ENCODE measurements around the gene PTGIR.

PTGIR gene

GRCh38 chr19:46601318-46602224 lies 23.3 kb downstream of the PTGIR start, which contains the start of gene CALM3:
Gene CALM3 (plus strand): TSS chr19:46601330. CDS start chr19:46601435, 105 bp downstream.
- DNase-seq (ENCODE audit: low read depth in 3 of 3) = no peak

- peak; percentile 93 to 97 (median 96) for DNase-seq (ENCODE audit: low read depth in 3 of 3)
These were observed 24.2 kb downstream of the PTGIR start for GRCh38 chr19:46600384-46601317.

- no peak for DNase-seq (ENCODE audit: low read depth in 3 of 3)
These were observed 25.0 kb downstream of the PTGIR start for GRCh38 chr19:46599716-46600373.

- DNase-seq (ENCODE audit: low read depth in 3 of 3) = no peak
These were observed 26.4 kb downstream of the PTGIR start for GRCh38 chr19:46598372-46598917.

GRCh38 chr19:46596008-46596407 lies 28.9 kb downstream of the PTGIR start:
- DNase-seq (ENCODE audit: low read depth in 3 of 3) = no peak

GRCh38 chr19:46591870-46592269 lies 33.0 kb downstream of the PTGIR start:
- DNase-seq (ENCODE audit: low read depth in 3 of 3) = no peak

- DNase-seq (ENCODE audit: low read depth in 3 of 3) = no peak
These were observed 33.6 kb downstream of the PTGIR start for GRCh38 chr19:46591254-46591653.

GRCh38 chr19:46587861-46588260 lies 37.0 kb downstream of the PTGIR start:
- DNase-seq (ENCODE audit: low read depth in 3 of 3) = no peak

- no peak for DNase-seq (ENCODE audit: low read depth in 3 of 3)
These were observed 38.6 kb downstream of the PTGIR start for GRCh38 chr19:46586294-46586693.

GRCh38 chr19:46585539-46585938 lies 39.4 kb downstream of the PTGIR start:
- DNase-seq (ENCODE audit: low read depth in 3 of 3) = no peak

GRCh38 chr19:46580247-46580646 lies 44.6 kb downstream of the PTGIR start:
- DNase-seq (ENCODE audit: low read depth in 3 of 3) = no peak

- peak; percentile 6 to 43 (median 22) for DNase-seq (ENCODE audit: low read depth in 3 of 3)
These were observed 45.5 kb downstream of the PTGIR start for GRCh38 chr19:46579361-46579879.

- DNase-seq (ENCODE audit: low read depth in 3 of 3) = no peak
These were observed 46.4 kb downstream of the PTGIR start for GRCh38 chr19:46578450-46578849.

GRCh38 chr19:46574533-46574932 lies 50.4 kb downstream of the PTGIR start:
- peak; percentile 13 to 51 (median 28) for DNase-seq (ENCODE audit: low read depth in 3 of 3)

GRCh38 chr19:46573679-46574498 lies 51.0 kb downstream of the PTGIR start:
- DNase-seq (ENCODE audit: low read depth in 3 of 3) = no peak

- no peak for DNase-seq (ENCODE audit: low read depth in 3 of 3)
These were observed 53.4 kb downstream of the PTGIR start for GRCh38 chr19:46571495-46571894.

Measured in stimulated activated CD4-positive, alpha-beta T cell treated with anti-CD3 and anti-CD28 coated beads, TNF-alpha, amount 100 ng/mL, for 24 hours (primary cell).